Left renal cortex interstitium (tissue), 4 donors: ENCODE data around the gene ADGRD1. TPM values are rescaled to one million over a fixed set of nuclear protein-coding genes. Genes with fewer than 3 reads are reported as not detected.
"Not testable (repeated sequence)": the region's sequence is repeated elsewhere in the genome, so short reads cannot be mapped to it uniquely, and the experiment has no call there.

Experiments
- DNase-seq, 4 donors: peaks; one replicate each; pipeline ENCODE4 v3.0.0-alpha.2; 2013; ENCODE audit warnings: low read depth in 4 of 4, low spot score in 2 of 4, missing footprints in 1 of 4
- polyA plus RNA-seq, 4 donors: library from polyadenylated mRNA; unstranded; fragments of 120-200 nt; gene quantifications; one replicate each; pipeline ENCODE4 v1.2.1, GENCODE V29; 2013; ENCODE audit not compliant: insufficient read length in 4 of 4

The ADGRD1 gene
- polyA plus RNA-seq = 10 to 100 TPM; 13.3 to 17.5 (median 14.2) TPM

GRCh38 chr12:130953771-130954543, at the start of gene ADGRD1:
Gene ADGRD1, plus strand, starts transcription at chr12:130953907. Its CDS starts 559 bp downstream, at chr12:130954466.
- DNase-seq = peak in 1 of 4 donors; percentile 55

- DNase-seq = no peak
Measured at GRCh38 chr12:130904064-130904463, 49.6 kb upstream of the ADGRD1 start.

- DNase-seq = not testable (repeated sequence)
Measured at GRCh38 chr12:130904936-130905455, 48.7 kb upstream of the ADGRD1 start.

- DNase-seq = no peak
Measured at GRCh38 chr12:130909111-130909510, 44.6 kb upstream of the ADGRD1 start.

GRCh38 chr12:130911193-130911592, 42.5 kb upstream of the ADGRD1 start:
- DNase-seq = no peak

- DNase-seq = no peak
Measured at GRCh38 chr12:130911933-130912332, 41.8 kb upstream of the ADGRD1 start.

GRCh38 chr12:130916241-130916911, 37.3 kb upstream of the ADGRD1 start:
- peak; percentile 55 to 66 (median 62) for DNase-seq

- no peak for DNase-seq
Measured at GRCh38 chr12:130917607-130918006, 36.1 kb upstream of the ADGRD1 start.

GRCh38 chr12:130919086-130919485, 34.6 kb upstream of the ADGRD1 start:
- no peak for DNase-seq

GRCh38 chr12:130920119-130920703, 33.5 kb upstream of the ADGRD1 start:
- no peak for DNase-seq

- DNase-seq = no peak
Measured at GRCh38 chr12:130920723-130921381, 32.9 kb upstream of the ADGRD1 start.

- no peak for DNase-seq
Measured at GRCh38 chr12:130922511-130922953, 31.2 kb upstream of the ADGRD1 start.

GRCh38 chr12:130924966-130925665, 28.6 kb upstream of the ADGRD1 start:
- DNase-seq = no peak

GRCh38 chr12:130925666-130926015, 28.1 kb upstream of the ADGRD1 start:
- no peak for DNase-seq

GRCh38 chr12:130929363-130929762, 24.3 kb upstream of the ADGRD1 start:
- DNase-seq = no peak

GRCh38 chr12:130932061-130932930, 21.4 kb upstream of the ADGRD1 start:
- no peak for DNase-seq

GRCh38 chr12:130933269-130933995, 20.3 kb upstream of the ADGRD1 start:
- no peak for DNase-seq

- no peak for DNase-seq
Measured at GRCh38 chr12:130934753-130935152, 19.0 kb upstream of the ADGRD1 start.

GRCh38 chr12:130936561-130936960, 17.1 kb upstream of the ADGRD1 start:
- DNase-seq = no peak
